Neutrophil (primary cell): ENCODE measurements around the gene KATNAL1.
A peak's percentile ranks its signal among the peaks of the same experiment; 100 is the strongest.

Experiments used
- H3K27ac ChIP-seq: fragments of 200-600 bp; sonication (generic); 2 replicates; pipeline ENCODE4 v1.5.1; 2016; ENCODE audit warnings: mild to moderate bottlenecking, moderate library complexity
- H3K27me3 ChIP-seq: fragments of 200-600 bp; sonication (generic); 2 replicates; pipeline ENCODE4 v1.6.0; 2016; ENCODE audit warnings: mild to moderate bottlenecking
- H3K36me3 ChIP-seq: fragments of 200-600 bp; sonication (generic); 2 replicates; pipeline ENCODE4 v1.5.1; 2017
- H3K4me1 ChIP-seq, 2 experiments: fragments of 200-600 bp in 1 of 2; sonication (generic) in 1 of 2; 1 replicate in 1 of 2; 2 replicates in 1 of 2; pipeline versions ENCODE4 v1.5.1 to v1.6.1; 2013 to 2016; ENCODE audit warnings: low read depth in 1 of 2, low read length in 1 of 2, mild to moderate bottlenecking in 1 of 2, moderate library complexity in 1 of 2; ENCODE audit not compliant: control insufficient read depth in 1 of 2, insufficient read depth in 1 of 2
- H3K4me3 ChIP-seq, 2 experiments: fragments of 200-600 bp in 1 of 2; sonication (generic) in 1 of 2; 1 replicate in 1 of 2; 2 replicates in 1 of 2; pipeline ENCODE4 v1.5.1; 2013 to 2016; ENCODE audit warnings: low read depth in 1 of 2, low read length in 1 of 2, mild to moderate bottlenecking in 1 of 2, moderate library complexity in 1 of 2
- H3K9me3 ChIP-seq: fragments of 200-600 bp; sonication (generic); 2 replicates; pipeline ENCODE4 v1.5.1; 2016
- CTCF ChIP-seq: fragments of 200-600 bp; sonication (generic); IDR thresholded peaks from 2 replicates; pipeline ENCODE4 v1.5.1; 2016; ENCODE audit warnings: antibody characterized with exemption

The KATNAL1 gene

GRCh38 chr13:30353060-30353459, 45.7 kb upstream of the KATNAL1 start:
- TF ChIP-seq CTCF, result no peak

GRCh38 chr13:30352121-30352520, 44.8 kb upstream of the KATNAL1 start:
- H3K4me3 ChIP-seq, result no peak overlapping the region
- H3K27me3 ChIP-seq, result no peaks in the 10 kb centered on the region
- TF ChIP-seq CTCF, result no peak
- no peaks in the 10 kb centered on the region for H3K36me3 ChIP-seq
- no peak overlapping the region for H3K27ac ChIP-seq
- no peaks in the 10 kb centered on the region for H3K9me3 ChIP-seq
- peaks cover 6 to 11% of the 10 kb centered on the region in 2 experiments for H3K4me1 ChIP-seq

More at GRCh38 chr13:30353060-30353459, 45.7 kb upstream of the KATNAL1 start:
- no peaks in the 10 kb centered on the region for H3K9me3 ChIP-seq
- no peaks in the 10 kb centered on the region for H3K36me3 ChIP-seq
- peaks cover 6 to 8% of the 10 kb centered on the region in 2 experiments for H3K4me1 ChIP-seq
- no peak overlapping the region for H3K27ac ChIP-seq
- no peaks in the 10 kb centered on the region for H3K27me3 ChIP-seq
- no peak overlapping the region for H3K4me3 ChIP-seq

GRCh38 chr13:30346789-30347167, 39.4 kb upstream of the KATNAL1 start:
- TF ChIP-seq CTCF, result no peak
- no peaks in the 10 kb centered on the region for H3K27me3 ChIP-seq
- H3K9me3 ChIP-seq, result no peaks in the 10 kb centered on the region
- H3K27ac ChIP-seq, result peak overlapping the region; percentile 35
- H3K36me3 ChIP-seq, result no peaks in the 10 kb centered on the region
- no peak overlapping the region for H3K4me3 ChIP-seq
- peaks cover 9 to 18% of the 10 kb centered on the region in 2 experiments for H3K4me1 ChIP-seq

- no peaks in the 10 kb centered on the region for H3K36me3 ChIP-seq
- H3K27ac ChIP-seq, result peak overlapping the region; percentile 35
- no peaks in the 10 kb centered on the region for H3K27me3 ChIP-seq
- no peak for TF ChIP-seq CTCF
- H3K4me1 ChIP-seq, result peaks cover 9 to 18% of the 10 kb centered on the region in 2 experiments
- no peak overlapping the region for H3K4me3 ChIP-seq
- no peaks in the 10 kb centered on the region for H3K9me3 ChIP-seq
These were observed 38.9 kb upstream of the KATNAL1 start for GRCh38 chr13:30346153-30346788.

GRCh38 chr13:30345426-30346100, 38.2 kb upstream of the KATNAL1 start:
- H3K9me3 ChIP-seq, result no peaks in the 10 kb centered on the region

More at GRCh38 chr13:30345426-30346100, 38.2 kb upstream of the KATNAL1 start:
- Histone ChIP-seq H3K4me3 (no peak overlapping the region), H3K36me3 (no peaks in the 10 kb centered on the region), H3K4me1 (peaks cover 9 to 18% of the 10 kb centered on the region in 2 experiments), H3K27ac (no peak overlapping the region), H3K27me3 (no peaks in the 10 kb centered on the region)
- TF ChIP-seq CTCF, result no peak
